HG03460 (cell line): ENCODE results near the gene SPINK4.

Experiments used
- ATAC-seq: cut with Tn5 transposase; IDR thresholded peaks from one replicate; pipeline ENCODE4 v1.9.1; 2021; ENCODE audit not compliant: unreplicated experiment

Gene SPINK4

GRCh38 chr9:33229359-33230114 is 10.4 kb upstream of the SPINK4 start:
- no peak for ATAC-seq

- no peak for ATAC-seq
Measured at GRCh38 chr9:33230756-33231622, 9.0 kb upstream of the SPINK4 start.

- ATAC-seq: no peak
Measured at GRCh38 chr9:33231623-33231942, 8.4 kb upstream of the SPINK4 start.

- no peak for ATAC-seq
Measured at GRCh38 chr9:33232815-33233214, 7.2 kb upstream of the SPINK4 start.

- ATAC-seq: no peak
Measured at GRCh38 chr9:33233626-33234342, 6.2 kb upstream of the SPINK4 start.

GRCh38 chr9:33234511-33235467 is 5.2 kb upstream of the SPINK4 start:
- no peak for ATAC-seq

- ATAC-seq: no peak
Measured at GRCh38 chr9:33236571-33236970, 3.4 kb upstream of the SPINK4 start.

- ATAC-seq: no peak
Measured at GRCh38 chr9:33241298-33241697, 1.3 kb downstream of the SPINK4 start.

GRCh38 chr9:33242609-33243134 is 2.7 kb downstream of the SPINK4 start:
- ATAC-seq: no peak

- no peak for ATAC-seq
Measured at GRCh38 chr9:33244137-33244784, 4.3 kb downstream of the SPINK4 start.

GRCh38 chr9:33245341-33245740 is 5.4 kb downstream of the SPINK4 start:
- ATAC-seq: no peak

- no peak for ATAC-seq
Measured at GRCh38 chr9:33246269-33246860, 6.4 kb downstream of the SPINK4 start.

GRCh38 chr9:33248606-33249005 is 8.6 kb downstream of the SPINK4 start:
- ATAC-seq: peak; percentile 15

- ATAC-seq: peak; percentile 53
Measured at GRCh38 chr9:33249087-33249658, 9.2 kb downstream of the SPINK4 start.

- ATAC-seq: no peak
Measured at GRCh38 chr9:33249983-33250382, 10.0 kb downstream of the SPINK4 start.

GRCh38 chr9:33250458-33250995 is 10.6 kb downstream of the SPINK4 start:
- ATAC-seq: no peak

GRCh38 chr9:33254211-33254610 is 14.2 kb downstream of the SPINK4 start:
- ATAC-seq: no peak

GRCh38 chr9:33255014-33255413 is 15.0 kb downstream of the SPINK4 start:
- ATAC-seq: no peak

GRCh38 chr9:33255471-33255870 is 15.5 kb downstream of the SPINK4 start:
- no peak for ATAC-seq
